Smooth muscle cell (in vitro differentiated cells): Measurements from ENCODE around the gene STX8. TPM values are rescaled to one million over a fixed set of nuclear protein-coding genes. Genes with fewer than 3 reads are reported as not detected.

ENCODE experiments used
- DNase-seq: peaks from one replicate; lab custom pipeline; 2025; ENCODE audit not compliant: unreplicated experiment; lab: John Stamatoyannopoulos, UW
- H2AFZ ChIP-seq: fragments of 200-600 bp; sonication (generic); 2 replicates; pipeline ENCODE4 v1.6.0; 2016; ENCODE audit warnings: antibody characterized with exemption, low read depth, mild to moderate bottlenecking
- H3F3A ChIP-seq: fragments of 200-600 bp; sonication (generic); 2 replicates; pipeline ENCODE4 v1.6.0; 2017; ENCODE audit warnings: antibody characterized with exemption, low read depth
- H3K27ac ChIP-seq: fragments of 200-600 bp; sonication (generic); 2 replicates; pipeline ENCODE4 v1.5.1; 2016; ENCODE audit warnings: low read depth, mild to moderate bottlenecking
- H3K27me3 ChIP-seq: fragments of 200-600 bp; sonication (generic); 2 replicates; pipeline ENCODE4 v1.6.1; 2016; ENCODE audit warnings: low read depth, mild to moderate bottlenecking
- H3K36me3 ChIP-seq: fragments of 200-600 bp; sonication (generic); 2 replicates; pipeline ENCODE4 v1.5.1; 2016; ENCODE audit warnings: low read depth
- H3K4me1 ChIP-seq: fragments of 200-600 bp; sonication (generic); 2 replicates; pipeline ENCODE4 v1.5.1; 2016; ENCODE audit warnings: low read depth
- H3K4me2 ChIP-seq: fragments of 200-600 bp; sonication (generic); 2 replicates; pipeline ENCODE4 v1.6.0; 2016; ENCODE audit warnings: mild to moderate bottlenecking
- H3K4me3 ChIP-seq: fragments of 200-600 bp; sonication (generic); 2 replicates; pipeline ENCODE4 v1.5.1; 2016; ENCODE audit warnings: mild to moderate bottlenecking
- H3K79me2 ChIP-seq: fragments of 200-600 bp; sonication (generic); 2 replicates; pipeline ENCODE4 v1.6.0; 2016; ENCODE audit warnings: low read depth, mild to moderate bottlenecking
- H3K9ac ChIP-seq: fragments of 200-600 bp; sonication (generic); 2 replicates; pipeline ENCODE4 v1.6.0; 2016; ENCODE audit warnings: low read depth
- H3K9me3 ChIP-seq: fragments of 200-600 bp; sonication (generic); replicated peaks from 2 replicates; pipeline ENCODE4 v1.5.1; 2016; ENCODE audit warnings: low read depth
- H4K20me1 ChIP-seq: fragments of 200-600 bp; sonication (generic); 2 replicates; pipeline ENCODE4 v1.6.0; 2016; ENCODE audit warnings: low read depth
- WGBS: methylation state at CpG from one replicate; pipeline ENCODE4 v1.1.7; 2016; ENCODE audit warnings: low lambda C conversion rate; 5-methylcytosine and 5-hydroxymethylcytosine counted together
- polyA plus RNA-seq: library from polyadenylated mRNA; unstranded; fragments of >200 nt; fragmentation: Nextera tagmentation; extraction: Ambion mirVana; gene quantifications from 2 replicates; pipeline ENCODE4 v1.2.1, GENCODE V29; 2016
- total RNA-seq: library from RNA; depleted of rRNA; stranded (reverse); fragments of >200 nt; gene quantifications from 2 replicates; pipeline ENCODE4 v1.2.3, GENCODE V29; 2014
- TF ChIP-seq, protein P1 (sequence below): fragments of 200-600 bp; sonication (generic); IDR thresholded peaks from 2 replicates; pipeline ENCODE4 v1.5.1; 2017; ENCODE audit warnings: borderline replicate concordance, mild to moderate bottlenecking, antibody characterized with exemption; ENCODE audit not compliant: insufficient read depth, poor library complexity, severe bottlenecking

Gene STX8
- total and polyA plus RNA-seq, 2 experiments from 2014 or later: 63.8 to 88.5 TPM

DNA sequence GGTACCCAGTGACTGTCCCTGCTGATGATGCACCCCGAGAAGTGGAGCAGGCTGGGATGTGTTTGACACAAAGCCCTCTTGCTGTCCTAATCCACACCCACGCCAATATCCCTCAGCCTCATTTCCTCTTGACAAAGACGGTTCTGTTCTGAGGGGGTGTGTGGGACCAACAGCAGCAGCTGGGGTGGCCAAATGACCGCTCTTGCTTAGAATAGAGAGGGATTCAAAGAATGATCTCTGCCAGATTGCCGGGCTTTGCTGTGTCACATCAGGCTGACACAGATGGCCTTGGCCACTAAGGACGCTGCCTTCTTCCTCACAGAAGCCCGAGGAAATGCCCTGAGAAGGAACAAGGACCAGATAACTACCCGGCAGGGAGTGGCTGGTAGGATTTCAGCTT lies 303.6 kb downstream of the STX8 start:
- Histone ChIP-seq H3K9ac (no peak overlapping the region), H3K4me3 (no peak overlapping the region), H3K36me3 (no peaks in the 10 kb centered on the region), H3K4me2 (no peak overlapping the region), H3K79me2 (no peaks in the 10 kb centered on the region), H3K4me1 (no peaks in the 10 kb centered on the region), H3K27me3 (no peaks in the 10 kb centered on the region), H3F3A (no peaks in the 10 kb centered on the region), H3K9me3 (no peaks in the 10 kb centered on the region), H4K20me1 (no peaks in the 10 kb centered on the region), H3K27ac (no peak overlapping the region), H2AFZ (no peak overlapping the region)
- WGBS: 44% methylated on average over 8 of the region's 8 CpGs
- no peak for DNase-seq
- TF ChIP-seq, protein P1, sequence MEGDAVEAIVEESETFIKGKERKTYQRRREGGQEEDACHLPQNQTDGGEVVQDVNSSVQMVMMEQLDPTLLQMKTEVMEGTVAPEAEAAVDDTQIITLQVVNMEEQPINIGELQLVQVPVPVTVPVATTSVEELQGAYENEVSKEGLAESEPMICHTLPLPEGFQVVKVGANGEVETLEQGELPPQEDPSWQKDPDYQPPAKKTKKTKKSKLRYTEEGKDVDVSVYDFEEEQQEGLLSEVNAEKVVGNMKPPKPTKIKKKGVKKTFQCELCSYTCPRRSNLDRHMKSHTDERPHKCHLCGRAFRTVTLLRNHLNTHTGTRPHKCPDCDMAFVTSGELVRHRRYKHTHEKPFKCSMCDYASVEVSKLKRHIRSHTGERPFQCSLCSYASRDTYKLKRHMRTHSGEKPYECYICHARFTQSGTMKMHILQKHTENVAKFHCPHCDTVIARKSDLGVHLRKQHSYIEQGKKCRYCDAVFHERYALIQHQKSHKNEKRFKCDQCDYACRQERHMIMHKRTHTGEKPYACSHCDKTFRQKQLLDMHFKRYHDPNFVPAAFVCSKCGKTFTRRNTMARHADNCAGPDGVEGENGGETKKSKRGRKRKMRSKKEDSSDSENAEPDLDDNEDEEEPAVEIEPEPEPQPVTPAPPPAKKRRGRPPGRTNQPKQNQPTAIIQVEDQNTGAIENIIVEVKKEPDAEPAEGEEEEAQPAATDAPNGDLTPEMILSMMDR: no peak

DNA sequence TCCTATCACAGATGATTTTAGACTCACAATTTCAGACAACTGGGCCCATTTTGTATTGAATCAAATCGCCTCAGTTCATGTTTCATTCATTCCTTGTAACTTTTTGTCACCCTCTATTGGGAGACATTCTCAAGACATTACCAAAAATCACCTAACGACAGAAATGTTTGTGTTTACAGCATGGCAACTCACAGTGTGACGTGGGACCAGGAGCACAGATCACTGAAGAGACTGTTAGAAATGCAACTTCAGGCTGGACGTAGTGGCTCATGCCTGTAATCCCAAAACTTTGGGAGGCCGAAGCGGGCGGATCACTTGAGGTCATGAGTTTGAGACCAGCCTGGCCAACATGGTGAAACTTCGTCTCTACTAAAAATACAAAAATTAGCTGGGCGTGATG lies 304.7 kb downstream of the STX8 start:
- Histone ChIP-seq H3K4me1 (no peaks in the 10 kb centered on the region), H2AFZ (no peak overlapping the region), H3K36me3 (no peaks in the 10 kb centered on the region), H3K27ac (no peak overlapping the region), H3K9me3 (no peaks in the 10 kb centered on the region), H3K9ac (no peak overlapping the region), H3K4me3 (no peak overlapping the region), H3K4me2 (no peak overlapping the region), H3K79me2 (no peaks in the 10 kb centered on the region), H4K20me1 (no peaks in the 10 kb centered on the region), H3K27me3 (no peaks in the 10 kb centered on the region), H3F3A (no peaks in the 10 kb centered on the region)
- WGBS: 96% methylated on average over 9 of the region's 9 CpGs
- no peak for DNase-seq
- TF ChIP-seq, protein P1: no peak

DNA sequence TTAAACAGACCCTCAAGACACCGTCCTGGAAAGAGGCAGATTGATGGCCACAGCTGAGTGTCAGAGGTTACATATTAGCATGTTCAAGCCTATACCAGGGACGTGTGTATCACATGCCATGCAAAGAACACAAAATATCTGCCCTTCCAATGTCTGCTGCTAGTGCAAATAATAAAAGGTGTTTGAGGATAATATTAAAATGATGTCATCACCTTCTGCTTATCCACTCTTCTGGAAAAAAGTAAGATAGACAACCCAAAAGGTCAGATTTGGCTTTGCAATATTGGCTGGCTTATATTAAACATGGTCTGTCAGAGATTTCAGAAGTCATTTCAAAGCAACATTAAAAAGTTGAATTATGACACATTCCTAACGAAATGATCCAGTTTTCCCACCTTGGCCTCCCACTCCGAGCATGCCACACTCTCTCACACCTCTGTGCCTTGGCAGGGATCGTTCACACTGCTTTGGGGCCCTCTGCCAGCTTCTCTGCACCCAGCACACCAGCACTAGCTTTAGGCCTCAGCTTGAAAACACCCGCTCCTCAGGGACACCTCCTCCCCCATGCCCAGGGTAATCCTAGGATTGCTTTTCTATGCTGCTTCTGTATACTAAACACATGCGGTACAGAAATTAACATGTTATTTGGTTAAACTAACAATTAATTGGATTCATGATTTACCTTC lies 306.1 kb downstream of the STX8 start:
- no peaks in the 10 kb centered on the region for H3K9me3 ChIP-seq
- no peaks in the 10 kb centered on the region for H3K36me3 ChIP-seq
- no peaks in the 10 kb centered on the region for H4K20me1 ChIP-seq
- TF ChIP-seq, protein P1: no peak
- no peaks in the 10 kb centered on the region for H3F3A ChIP-seq
- H3K79me2 ChIP-seq: no peaks in the 10 kb centered on the region
- H3K4me2 ChIP-seq: no peak overlapping the region
- H3K27me3 ChIP-seq: no peaks in the 10 kb centered on the region
- H3K27ac ChIP-seq: no peak overlapping the region
- H2AFZ ChIP-seq: no peak overlapping the region
- H3K9ac ChIP-seq: no peak overlapping the region
- 86% methylated on average over 7 of the region's 7 CpGs for WGBS
- no peak for DNase-seq
- H3K4me1 ChIP-seq: no peaks in the 10 kb centered on the region
- H3K4me3 ChIP-seq: no peak overlapping the region

DNA sequence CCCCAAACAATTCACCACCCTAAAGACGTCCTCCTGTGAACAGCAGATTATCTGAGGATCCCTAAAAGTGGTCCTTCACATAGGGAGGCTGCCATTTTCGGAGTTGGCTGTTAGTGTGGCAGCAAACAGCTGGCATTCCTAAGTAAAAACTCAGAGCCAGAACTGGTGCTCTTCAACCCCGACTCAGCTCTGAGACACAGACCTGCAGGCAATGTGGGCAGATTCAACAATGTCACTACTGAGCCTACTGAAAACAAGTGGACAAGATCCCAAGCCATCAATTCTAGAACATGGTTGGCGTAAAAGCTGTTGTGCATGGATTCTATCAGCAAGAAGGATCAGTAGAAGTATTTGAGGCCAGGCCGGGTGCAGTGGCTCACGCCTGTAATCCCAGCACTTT lies 307.1 kb downstream of the STX8 start:
- Histone ChIP-seq H4K20me1 (no peaks in the 10 kb centered on the region), H3K9me3 (no peaks in the 10 kb centered on the region), H3K27me3 (no peaks in the 10 kb centered on the region), H3K9ac (no peak overlapping the region), H2AFZ (no peak overlapping the region), H3K79me2 (no peaks in the 10 kb centered on the region), H3F3A (no peaks in the 10 kb centered on the region), H3K36me3 (no peaks in the 10 kb centered on the region), H3K27ac (no peak overlapping the region), H3K4me2 (no peak overlapping the region), H3K4me3 (no peak overlapping the region), H3K4me1 (no peaks in the 10 kb centered on the region)
- no peak for DNase-seq
- TF ChIP-seq, protein P1: no peak
- 87% methylated on average over 6 of the region's 6 CpGs for WGBS
